Endothelial cell (in vitro differentiated cells): ENCODE measurements around the gene KRTAP5-3. TPM values are rescaled to one million over a fixed set of nuclear protein-coding genes. Genes with fewer than 3 reads are reported as not detected.

Experiments
- DNase-seq: peaks from one replicate; pipeline ENCODE4 v3.0.0; 2021; ENCODE audit warnings: low spot score
- H3K27ac Mint-ChIP-seq: one replicate; pipeline ENCODE4 v1.8.0; 2021; ENCODE audit warnings: mixed read lengths, inconsistent platforms; ENCODE audit not compliant: unreplicated experiment
- H3K27me3 Mint-ChIP-seq: one replicate; pipeline ENCODE4 v1.8.0; 2021; ENCODE audit warnings: mild to moderate bottlenecking, moderate library complexity, mixed read lengths, inconsistent platforms; ENCODE audit not compliant: unreplicated experiment
- H3K36me3 Mint-ChIP-seq: one replicate; pipeline ENCODE4 v1.8.0; 2021; ENCODE audit warnings: mild to moderate bottlenecking, low read depth, mixed read lengths, inconsistent platforms; ENCODE audit not compliant: unreplicated experiment
- H3K4me1 Mint-ChIP-seq: one replicate; pipeline ENCODE4 v1.8.0; 2021; ENCODE audit warnings: mild to moderate bottlenecking, mixed read lengths, inconsistent platforms; ENCODE audit not compliant: unreplicated experiment
- H3K4me3 Mint-ChIP-seq: one replicate; pipeline ENCODE4 v1.8.0; 2021; ENCODE audit warnings: mild to moderate bottlenecking, mixed read lengths, inconsistent platforms; ENCODE audit not compliant: unreplicated experiment
- H3K9me3 Mint-ChIP-seq: one replicate; pipeline ENCODE4 v1.8.0; 2021; ENCODE audit warnings: mixed read lengths, inconsistent platforms; ENCODE audit not compliant: unreplicated experiment
- total RNA-seq: library from RNA; stranded (reverse); fragmentation: NEBNext Ultra II Directional; extraction: Animal tissue kit (Norgen Biotek cat#: 25700); gene quantifications from one replicate; pipeline ENCODE4 v1.2.1, GENCODE V29; 2021; ENCODE audit not compliant: unreplicated experiment
- TF ChIP-seq, protein P1 (sequence below): fragments of 200-600 bp; sonication (generic); IDR thresholded peaks from one replicate; pipeline ENCODE4 v1.5.0; 2021; ENCODE audit warnings: antibody characterized with exemption; ENCODE audit not compliant: unreplicated experiment

KRTAP5-3 gene
- total RNA-seq, 1 donor from 2014 or later, result not detected

DNA sequence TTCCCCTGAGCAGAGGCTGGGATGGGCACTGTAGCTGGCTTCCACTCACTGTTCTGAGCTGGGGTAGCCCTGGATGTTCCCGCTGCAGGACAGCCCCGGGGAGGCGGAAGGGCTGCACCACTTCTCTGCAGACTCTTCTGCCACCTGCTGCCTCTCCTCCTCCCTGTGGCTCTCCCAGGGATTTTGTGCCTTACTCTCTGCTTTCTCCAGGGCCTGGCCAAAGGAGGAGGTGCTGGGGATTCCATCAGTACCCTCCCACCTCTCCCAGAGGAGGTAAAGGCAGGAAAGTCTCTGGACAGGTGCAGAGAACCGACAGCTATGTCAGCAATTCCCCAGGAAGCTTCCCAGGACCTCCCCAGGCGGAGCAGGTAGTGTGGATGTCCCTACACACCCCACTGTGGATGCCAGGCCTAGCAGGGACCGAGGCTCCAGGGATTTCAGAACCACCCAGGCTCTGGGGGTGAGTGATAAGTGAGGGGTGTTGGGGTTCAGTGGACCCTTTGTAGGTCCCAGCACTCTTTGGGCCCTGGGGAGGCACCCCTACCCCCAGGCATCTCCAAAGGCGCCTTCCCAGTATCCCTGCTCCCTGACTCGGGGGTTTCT is 47.5 kb downstream of the KRTAP5-3 start:
- no peaks in the 10 kb centered on the region for H3K9me3 Mint-ChIP-seq
- no peak overlapping the region for H3K27ac Mint-ChIP-seq
- H3K4me3 Mint-ChIP-seq, result no peak overlapping the region
- H3K36me3 Mint-ChIP-seq, result no peaks in the 10 kb centered on the region
- TF ChIP-seq, protein P1, sequence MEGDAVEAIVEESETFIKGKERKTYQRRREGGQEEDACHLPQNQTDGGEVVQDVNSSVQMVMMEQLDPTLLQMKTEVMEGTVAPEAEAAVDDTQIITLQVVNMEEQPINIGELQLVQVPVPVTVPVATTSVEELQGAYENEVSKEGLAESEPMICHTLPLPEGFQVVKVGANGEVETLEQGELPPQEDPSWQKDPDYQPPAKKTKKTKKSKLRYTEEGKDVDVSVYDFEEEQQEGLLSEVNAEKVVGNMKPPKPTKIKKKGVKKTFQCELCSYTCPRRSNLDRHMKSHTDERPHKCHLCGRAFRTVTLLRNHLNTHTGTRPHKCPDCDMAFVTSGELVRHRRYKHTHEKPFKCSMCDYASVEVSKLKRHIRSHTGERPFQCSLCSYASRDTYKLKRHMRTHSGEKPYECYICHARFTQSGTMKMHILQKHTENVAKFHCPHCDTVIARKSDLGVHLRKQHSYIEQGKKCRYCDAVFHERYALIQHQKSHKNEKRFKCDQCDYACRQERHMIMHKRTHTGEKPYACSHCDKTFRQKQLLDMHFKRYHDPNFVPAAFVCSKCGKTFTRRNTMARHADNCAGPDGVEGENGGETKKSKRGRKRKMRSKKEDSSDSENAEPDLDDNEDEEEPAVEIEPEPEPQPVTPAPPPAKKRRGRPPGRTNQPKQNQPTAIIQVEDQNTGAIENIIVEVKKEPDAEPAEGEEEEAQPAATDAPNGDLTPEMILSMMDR, result no peak
- DNase-seq, result no peak
- H3K4me1 Mint-ChIP-seq, result no peaks in the 10 kb centered on the region
- H3K27me3 Mint-ChIP-seq, result peaks cover 8% of the 10 kb centered on the region

DNA sequence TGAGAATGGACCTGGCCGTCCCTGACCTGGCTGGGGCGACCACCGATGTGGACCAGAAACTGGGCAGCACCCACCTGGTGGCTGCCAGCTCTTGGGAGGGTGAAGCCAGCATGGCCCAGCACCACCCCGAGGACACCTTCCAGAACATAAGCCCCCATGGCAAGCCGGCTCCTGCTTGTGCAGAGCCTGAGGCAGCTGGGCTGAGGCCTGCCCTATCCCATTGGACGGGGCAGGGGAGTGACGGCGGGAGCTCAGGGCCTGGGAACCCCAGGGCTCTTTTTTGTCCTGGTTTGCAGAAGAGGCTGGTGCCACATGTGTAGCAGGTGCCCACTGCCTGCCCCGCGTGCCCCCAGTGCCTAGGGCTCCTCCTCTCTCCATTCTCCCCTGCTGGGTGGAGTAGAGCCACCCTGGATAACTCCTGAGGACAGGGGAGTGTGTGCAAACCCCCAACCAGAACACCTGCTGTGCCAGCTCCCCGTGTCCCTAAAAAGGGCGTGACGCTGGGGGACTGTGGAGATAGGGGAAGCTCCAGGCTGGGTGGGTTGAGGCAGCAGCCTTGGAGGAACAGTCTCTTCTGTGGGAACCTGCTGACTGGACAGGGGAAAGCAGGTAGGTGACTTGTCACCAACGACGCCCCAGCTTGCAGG is 48.1 kb downstream of the KRTAP5-3 start:
- no peak for DNase-seq
- Mint-ChIP-seq H3K27ac (no peak overlapping the region), H3K9me3 (no peaks in the 10 kb centered on the region), H3K4me1 (no peaks in the 10 kb centered on the region), H3K36me3 (no peaks in the 10 kb centered on the region), H3K4me3 (no peak overlapping the region), H3K27me3 (peaks cover 9% of the 10 kb centered on the region)
- TF ChIP-seq, protein P1, result no peak

DNA sequence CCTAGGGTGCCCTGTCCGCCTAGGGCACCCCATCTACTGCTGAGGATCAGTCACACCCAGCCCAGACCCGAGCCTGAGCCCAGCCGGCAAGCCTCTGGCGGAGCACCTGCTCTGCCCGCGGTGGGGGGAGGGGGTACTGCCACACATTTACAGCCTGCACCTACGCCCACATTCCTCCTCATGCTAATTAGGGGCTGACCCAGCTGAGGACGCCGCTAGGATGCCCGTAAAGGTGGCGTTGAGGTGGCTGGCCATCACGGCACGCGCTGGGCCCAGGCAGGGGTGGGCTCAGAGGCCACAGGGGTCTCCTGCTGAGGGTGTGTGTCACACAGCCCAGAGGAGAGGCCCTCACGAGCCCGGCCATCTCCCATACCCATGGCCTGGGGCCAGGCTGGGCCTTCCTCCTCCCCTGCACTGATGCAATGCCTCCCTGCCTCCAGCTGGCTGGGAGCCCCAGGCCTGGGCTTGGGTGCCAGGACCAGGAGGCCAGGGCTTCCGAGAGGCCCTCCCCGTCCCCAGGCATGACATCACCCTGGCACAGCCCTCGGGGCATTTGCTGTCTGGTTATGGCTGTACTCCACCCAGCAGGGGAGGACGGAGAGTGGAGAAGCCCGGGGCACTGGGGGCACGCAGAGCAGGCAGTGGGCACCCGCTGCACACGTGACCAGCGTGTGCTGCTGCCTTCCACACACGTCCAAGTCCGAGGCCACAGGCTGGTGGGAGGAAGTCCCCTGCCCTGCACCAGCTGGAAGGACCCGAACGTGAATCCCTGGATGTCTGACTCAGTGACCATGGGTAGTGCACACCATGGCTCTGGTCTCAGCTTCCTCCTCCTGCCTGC is 48.9 kb downstream of the KRTAP5-3 start:
- no peak overlapping the region for H3K27ac Mint-ChIP-seq
- no peaks in the 10 kb centered on the region for H3K4me1 Mint-ChIP-seq
- no peak overlapping the region for H3K4me3 Mint-ChIP-seq
- DNase-seq, result no peak
- TF ChIP-seq, protein P1, result no peak
- peaks cover 9% of the 10 kb centered on the region for H3K27me3 Mint-ChIP-seq
- no peaks in the 10 kb centered on the region for H3K36me3 Mint-ChIP-seq
- H3K9me3 Mint-ChIP-seq, result no peaks in the 10 kb centered on the region

DNA sequence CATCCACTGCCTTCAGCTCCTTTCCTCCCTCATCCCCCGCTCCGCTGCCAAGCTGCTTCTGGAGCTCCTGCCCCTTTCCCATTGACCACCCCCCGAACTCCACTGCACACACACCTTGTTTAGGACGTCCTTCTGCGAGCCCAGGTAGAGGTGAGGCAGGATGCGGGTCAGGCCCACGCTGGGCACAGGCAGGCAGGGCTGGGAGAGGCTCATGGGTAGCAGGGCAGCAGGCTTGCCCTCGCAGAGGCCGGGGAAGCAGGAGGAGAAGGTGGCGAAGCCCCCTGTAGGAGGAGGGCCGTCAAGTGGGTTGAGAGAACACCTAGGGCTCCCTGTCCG is 49.5 kb downstream of the KRTAP5-3 start:
- no peaks in the 10 kb centered on the region for H3K4me1 Mint-ChIP-seq
- no peak overlapping the region for H3K4me3 Mint-ChIP-seq
- no peak overlapping the region for H3K27ac Mint-ChIP-seq
- no peak for DNase-seq
- TF ChIP-seq, protein P1, result no peak
- peaks cover 9% of the 10 kb centered on the region for H3K27me3 Mint-ChIP-seq
- no peaks in the 10 kb centered on the region for H3K9me3 Mint-ChIP-seq
- H3K36me3 Mint-ChIP-seq, result no peaks in the 10 kb centered on the region
